T-cell (primary cell): ENCODE measurements around the gene CDK5RAP2. TPM values are rescaled to one million over a fixed set of nuclear protein-coding genes. Genes with fewer than 3 reads are reported as not detected.

Experiments used
- ATAC-seq, 4 experiments: fragments of 200-7000 bp in 3 of 4; fragments of 150-1000 bp in 1 of 4; cut with Tn5 transposase; replicated peaks in 1 of 4; 1 replicate in 3 of 4; 2 replicates in 1 of 4; pipeline ENCODE4 v1.10.0; 2021; ENCODE audit warnings: moderate library complexity in 3 of 4, mild to moderate bottlenecking in 2 of 4, moderate number of reproducible peaks in 1 of 4
- CTCF ChIA-PET, 2 donors: fragments of 300-600 bp; sonication (Branson Sonifier 250); formaldehyde crosslinking; loops; one replicate each; lab custom pipeline; 2022; ENCODE audit warnings: antibody characterized with exemption in 2 of 2; lab: Charles Lee
- POLR2A ChIA-PET, 2 donors: fragments of 300-600 bp; sonication (Branson Sonifier 250); formaldehyde crosslinking; loops; one replicate each; lab custom pipeline; 2022; ENCODE audit warnings: antibody characterized with exemption in 2 of 2; lab: Charles Lee
- DNase-seq, 35 experiments: peaks; one replicate each; pipeline versions ENCODE4 v3.0.0 to v3.0.0-alpha.2; 2013 to 2023
- H3K27ac ChIP-seq: one replicate; pipeline ENCODE4 v1.5.1; 2013; ENCODE audit warnings: low read length
- H3K27me3 ChIP-seq, 2 experiments: replicated peaks in 1 of 2; 1 replicate in 1 of 2; 2 replicates in 1 of 2; pipeline versions ENCODE4 v1.6.1 to v1.7.0; 2013; ENCODE audit warnings: low read length in 1 of 2, mixed read lengths in 1 of 2; ENCODE audit not compliant: control insufficient read depth in 2 of 2, insufficient read depth in 2 of 2; ENCODE audit errors: extremely low read depth in 1 of 2
- H3K36me3 ChIP-seq, 2 donors: 1 replicate in 1 of 2; 2 replicates in 1 of 2; pipeline versions ENCODE4 v1.6.1 to v1.7.0; 2013; ENCODE audit warnings: low read length in 1 of 2; ENCODE audit not compliant: control insufficient read depth in 2 of 2, insufficient read depth in 1 of 2; ENCODE audit errors: extremely low read depth in 1 of 2
- H3K4me1 ChIP-seq, 2 experiments: 1 replicate in 1 of 2; 2 replicates in 1 of 2; pipeline versions ENCODE4 v1.6.1 to v1.7.0; 2013; ENCODE audit warnings: low read length in 2 of 2, mixed read lengths in 1 of 2; ENCODE audit not compliant: insufficient read depth in 2 of 2, control insufficient read depth in 1 of 2; ENCODE audit errors: extremely low read depth in 1 of 2
- H3K4me3 ChIP-seq, 2 donors: 1 replicate in 1 of 2; 2 replicates in 1 of 2; pipeline versions ENCODE4 v1.5.1 to v1.7.0; 2013; ENCODE audit warnings: mild to moderate bottlenecking in 2 of 2, low read length in 1 of 2, moderate library complexity in 1 of 2; ENCODE audit not compliant: control insufficient read depth in 1 of 2; ENCODE audit errors: extremely low read depth in 1 of 2
- H3K9me3 ChIP-seq: 2 replicates; pipeline ENCODE4 v1.7.0; 2013
- H3K27ac Mint-ChIP-seq, 2 donors: one replicate each; pipeline ENCODE4 v1.8.0; 2020 to 2021; ENCODE audit warnings: mild to moderate bottlenecking in 2 of 2, mixed read lengths in 2 of 2
- H3K27me3 Mint-ChIP-seq, 2 donors: one replicate each; pipeline ENCODE4 v1.8.0; 2021 to 2022; ENCODE audit warnings: mixed read lengths in 2 of 2
- H3K36me3 Mint-ChIP-seq: one replicate; pipeline ENCODE4 v1.8.0; 2021; ENCODE audit warnings: mixed read lengths
- H3K4me1 Mint-ChIP-seq, 3 donors: one replicate each; pipeline ENCODE4 v1.8.0; 2020 to 2022; ENCODE audit warnings: mixed read lengths in 3 of 3, mild to moderate bottlenecking in 1 of 3
- H3K4me3 Mint-ChIP-seq, 3 donors: one replicate each; pipeline ENCODE4 v1.8.0; 2020 to 2022; ENCODE audit warnings: mild to moderate bottlenecking in 3 of 3, mixed read lengths in 3 of 3, moderate library complexity in 3 of 3
- H3K9me3 Mint-ChIP-seq, 3 donors: one replicate each; pipeline ENCODE4 v1.8.0; 2020 to 2022; ENCODE audit warnings: mixed read lengths in 3 of 3
- WGBS: methylation state at CpG from one replicate; pipeline ENCODE4 v1.1.5; 2013; ENCODE audit warnings: missing lambda C conversion rate; ENCODE audit not compliant: insufficient coverage; 5-methylcytosine and 5-hydroxymethylcytosine counted together
- total RNA-seq, 35 experiments: library from RNA in 6 of 35; stranded (reverse) in 6 of 35; fragments of 120-200 nt in 1 of 35; gene quantifications; one replicate each; pipeline versions ENCODE4 v1.2.1 to v1.2.4 and lab custom pipeline; 2013 to 2026

Gene CDK5RAP2
- total RNA-seq, 5 donors from 2014 or later (not counting 1 experiment from before 2014, with no cell fraction given): 66.3 to 79.8 (median 73.9) TPM

GRCh38 chr9:120398286-120398685 is 181.7 kb downstream of the CDK5RAP2 start:
- H3K27ac ChIP-seq: no peak overlapping the region
- Mint-ChIP-seq H3K4me3 (no peak overlapping the region), H3K4me1 (peaks cover 30 to 39% (median 38%) of the 10 kb centered on the region in 3 donors), H3K9me3 (no peaks in the 10 kb centered on the region), H3K36me3 (peaks cover 62% of the 10 kb centered on the region), H3K27me3 (no peaks in the 10 kb centered on the region), H3K27ac (no peak overlapping the region)
- no peak overlapping the region for H3K4me3 ChIP-seq
- no peaks in the 10 kb centered on the region for H3K27me3 ChIP-seq
- ATAC-seq (no peak), DNase-seq (no peak)
- ChIA-PET POLR2A (no interaction called here), CTCF (no interaction called here)
- peaks cover 0 to 18% of the 10 kb centered on the region in 2 experiments for H3K4me1 ChIP-seq
- H3K36me3 ChIP-seq: peaks cover 6 to 72% of the 10 kb centered on the region in 2 donors
- no peaks in the 10 kb centered on the region for H3K9me3 ChIP-seq

- POLR2A ChIA-PET: no interaction called here
- H3K9me3 ChIP-seq: no peaks in the 10 kb centered on the region
- CTCF ChIA-PET: no interaction called here
- no peak overlapping the region for H3K4me3 Mint-ChIP-seq
- ATAC-seq: no peak
- peaks cover 62% of the 10 kb centered on the region for H3K36me3 Mint-ChIP-seq
- H3K27me3 ChIP-seq: no peaks in the 10 kb centered on the region
- H3K4me1 ChIP-seq: peaks cover 0 to 18% of the 10 kb centered on the region in 2 experiments
- H3K4me3 ChIP-seq: no peak overlapping the region
- no peak for DNase-seq
- H3K27me3 Mint-ChIP-seq: no peaks in the 10 kb centered on the region
- H3K27ac ChIP-seq: no peak overlapping the region
- H3K9me3 Mint-ChIP-seq: no peaks in the 10 kb centered on the region
- peaks cover 30 to 39% (median 38%) of the 10 kb centered on the region in 3 donors for H3K4me1 Mint-ChIP-seq
- no peak overlapping the region for H3K27ac Mint-ChIP-seq
- no CpG with 5 or more reads among the region's 1 CpG for WGBS
- H3K36me3 ChIP-seq: peaks cover 3 to 72% of the 10 kb centered on the region in 2 donors
Observed at GRCh38 chr9:120397453-120397852, 182.5 kb downstream of the CDK5RAP2 start.

GRCh38 chr9:120396931-120397330 is 183.0 kb downstream of the CDK5RAP2 start:
- peak overlapping the region in 1 of 2 donors; percentile 86 for H3K27ac Mint-ChIP-seq
- 100% methylated on average over 2 of the region's 6 CpGs for WGBS

GRCh38 chr9:120396418-120396817 is 183.5 kb downstream of the CDK5RAP2 start:
- Histone ChIP-seq H3K4me3 (no peak overlapping the region), H3K36me3 (peaks cover 5 to 74% of the 10 kb centered on the region in 2 donors), H3K27me3 (no peaks in the 10 kb centered on the region), H3K27ac (no peak overlapping the region), H3K4me1 (peaks cover 0 to 18% of the 10 kb centered on the region in 2 experiments), H3K9me3 (no peaks in the 10 kb centered on the region)
- Mint-ChIP-seq H3K9me3 (no peaks in the 10 kb centered on the region), H3K27me3 (no peaks in the 10 kb centered on the region), H3K27ac (peak overlapping the region; percentile 19 to 86), H3K4me3 (no peak overlapping the region), H3K4me1 (peaks cover 30 to 39% (median 38%) of the 10 kb centered on the region in 3 donors), H3K36me3 (peaks cover 68% of the 10 kb centered on the region)
- ChIA-PET CTCF (no interaction called here), POLR2A (no interaction called here)
- no peak for ATAC-seq
- no peak for DNase-seq
- WGBS: 45% methylated on average over 2 of the region's 3 CpGs

More at GRCh38 chr9:120396931-120397330, 183.0 kb downstream of the CDK5RAP2 start:
- peaks cover 62% of the 10 kb centered on the region for H3K36me3 Mint-ChIP-seq
- peaks cover 3 to 72% of the 10 kb centered on the region in 2 donors for H3K36me3 ChIP-seq
- no peaks in the 10 kb centered on the region for H3K27me3 Mint-ChIP-seq
- no peak overlapping the region for H3K4me3 Mint-ChIP-seq
- peaks cover 0 to 18% of the 10 kb centered on the region in 2 experiments for H3K4me1 ChIP-seq
- H3K9me3 Mint-ChIP-seq: no peaks in the 10 kb centered on the region
- no peaks in the 10 kb centered on the region for H3K9me3 ChIP-seq
- CTCF ChIA-PET: no interaction called here
- no peak overlapping the region for H3K27ac ChIP-seq
- POLR2A ChIA-PET: no interaction called here
- ATAC-seq: no peak
- H3K4me3 ChIP-seq: no peak overlapping the region
- H3K27me3 ChIP-seq: no peaks in the 10 kb centered on the region
- H3K4me1 Mint-ChIP-seq: peaks cover 30 to 39% (median 38%) of the 10 kb centered on the region in 3 donors
- DNase-seq: no peak

- POLR2A ChIA-PET: interaction anchor here in 1 of 2 donors (0.6 kb wide), 1 partner anchor 12 kb away, joined by 3 read pairs; no protein-coding TSS in a partner anchor
- no peaks in the 10 kb centered on the region for H3K27me3 ChIP-seq
- no peak for DNase-seq
- peak overlapping the region in 1 of 2 donors; percentile 23 for H3K27ac Mint-ChIP-seq
- H3K36me3 ChIP-seq: peaks cover 9 to 75% of the 10 kb centered on the region in 2 donors
- H3K4me3 ChIP-seq: no peak overlapping the region
- 100% methylated on average over 2 of the region's 7 CpGs for WGBS
- no peak overlapping the region for H3K27ac ChIP-seq
- no peak overlapping the region for H3K4me3 Mint-ChIP-seq
- no peaks in the 10 kb centered on the region for H3K9me3 Mint-ChIP-seq
- no peak for ATAC-seq
- CTCF ChIA-PET: no interaction called here
- no peaks in the 10 kb centered on the region for H3K9me3 ChIP-seq
- no peaks in the 10 kb centered on the region for H3K27me3 Mint-ChIP-seq
- H3K4me1 ChIP-seq: peaks cover 0 to 18% of the 10 kb centered on the region in 2 experiments
- peaks cover 30 to 39% (median 38%) of the 10 kb centered on the region in 3 donors for H3K4me1 Mint-ChIP-seq
- H3K36me3 Mint-ChIP-seq: peaks cover 70% of the 10 kb centered on the region
Observed at GRCh38 chr9:120395376-120395775, 184.6 kb downstream of the CDK5RAP2 start.

- H3K4me3 Mint-ChIP-seq: peak overlapping the region in 2 of 3 donors; percentile 4 to 27
- peak in 5 of 35 experiments; percentile 1 to 25 (median 6) for DNase-seq
- H3K4me1 Mint-ChIP-seq: peaks cover 30 to 39% (median 38%) of the 10 kb centered on the region in 3 donors
- CTCF ChIA-PET: no interaction called here
- H3K27ac Mint-ChIP-seq: peak overlapping the region; percentile 78 to 83
- peak in 3 of 4 experiments; percentile 54 to 76 (median 66) for ATAC-seq
- H3K27me3 ChIP-seq: no peaks in the 10 kb centered on the region
- H3K9me3 ChIP-seq: no peaks in the 10 kb centered on the region
- peaks cover 14 to 73% of the 10 kb centered on the region in 2 donors for H3K36me3 ChIP-seq
- no peaks in the 10 kb centered on the region for H3K9me3 Mint-ChIP-seq
- peaks cover 64% of the 10 kb centered on the region for H3K36me3 Mint-ChIP-seq
- H3K4me1 ChIP-seq: peaks cover 0 to 18% of the 10 kb centered on the region in 2 experiments
- POLR2A ChIA-PET: no interaction called here
- WGBS: 56% methylated on average over 8 of the region's 13 CpGs
- H3K27me3 Mint-ChIP-seq: no peaks in the 10 kb centered on the region
- no peak overlapping the region for H3K4me3 ChIP-seq
- no peak overlapping the region for H3K27ac ChIP-seq
Observed at GRCh38 chr9:120394058-120394669, 185.8 kb downstream of the CDK5RAP2 start.
